HG02885 (cell line): ENCODE data around the gene DGAT2.

Source experiments
- ATAC-seq: cut with Tn5 transposase; IDR thresholded peaks from one replicate; pipeline ENCODE4 v1.9.1; 2021; ENCODE audit warnings: mild to moderate bottlenecking; ENCODE audit not compliant: unreplicated experiment, poor library complexity

DGAT2 gene

GRCh38 chr11:75816561-75817239 lies 48.1 kb downstream of the DGAT2 start:
- ATAC-seq: no peak

GRCh38 chr11:75820645-75821044 lies 52.1 kb downstream of the DGAT2 start:
- ATAC-seq: no peak

GRCh38 chr11:75821202-75821601 lies 52.6 kb downstream of the DGAT2 start:
- ATAC-seq: no peak

GRCh38 chr11:75822541-75822940 lies 54.0 kb downstream of the DGAT2 start:
- ATAC-seq: no peak

- ATAC-seq: no peak
Observed at GRCh38 chr11:75823415-75823814, 54.8 kb downstream of the DGAT2 start.

GRCh38 chr11:75823946-75824345 lies 55.4 kb downstream of the DGAT2 start:
- no peak for ATAC-seq

- ATAC-seq: no peak
Observed at GRCh38 chr11:75826461-75827230, 58.1 kb downstream of the DGAT2 start.

GRCh38 chr11:75827562-75827961 lies 59.0 kb downstream of the DGAT2 start:
- ATAC-seq: no peak

GRCh38 chr11:75831915-75832502 lies 63.4 kb downstream of the DGAT2 start:
- ATAC-seq: no peak

GRCh38 chr11:75834728-75835127 lies 66.2 kb downstream of the DGAT2 start:
- no peak for ATAC-seq

GRCh38 chr11:75836417-75836816 lies 67.8 kb downstream of the DGAT2 start:
- no peak for ATAC-seq

- ATAC-seq: no peak
Observed at GRCh38 chr11:75839851-75840250, 71.3 kb downstream of the DGAT2 start.

- no peak for ATAC-seq
Observed at GRCh38 chr11:75840522-75840921, 71.9 kb downstream of the DGAT2 start.

- ATAC-seq: no peak
Observed at GRCh38 chr11:75841739-75842138, 73.2 kb downstream of the DGAT2 start.

GRCh38 chr11:75845324-75845723 lies 76.7 kb downstream of the DGAT2 start:
- no peak for ATAC-seq

- no peak for ATAC-seq
Observed at GRCh38 chr11:75849894-75850293, 81.3 kb downstream of the DGAT2 start.

GRCh38 chr11:75850787-75851186 lies 82.2 kb downstream of the DGAT2 start:
- no peak for ATAC-seq
